Measurements from ENCODE around the gene SSTR4.

Gene SSTR4

DNA sequence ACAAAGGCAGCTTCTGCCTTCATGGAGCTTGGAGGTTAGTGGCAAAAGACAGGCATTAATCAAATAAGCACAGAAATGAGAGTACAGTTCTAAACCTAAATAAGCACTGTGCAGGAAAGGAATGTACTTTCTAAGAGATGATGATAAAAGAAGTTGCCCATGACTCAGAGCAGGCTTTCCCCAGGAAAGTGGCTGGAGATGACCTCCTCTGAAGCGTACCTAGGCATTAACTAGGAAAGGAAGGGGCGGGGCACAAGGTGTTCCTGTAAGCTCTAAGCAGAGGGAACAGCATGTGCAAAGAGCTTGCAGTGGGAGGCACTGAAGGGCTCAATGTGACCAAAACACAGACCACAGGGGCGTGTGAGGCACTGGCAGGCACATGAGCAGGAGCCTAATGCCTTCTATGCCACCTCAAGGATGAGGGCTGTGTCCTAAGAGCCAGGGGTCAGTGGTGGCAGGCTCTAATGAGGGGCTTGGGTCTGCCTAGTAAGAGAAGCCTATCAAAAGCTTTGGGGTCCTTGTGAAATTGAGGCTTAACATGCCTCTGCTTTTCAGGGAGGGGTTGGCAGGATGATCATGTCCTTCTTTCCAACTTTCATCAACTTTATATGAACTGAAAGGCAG is 4.9 kb downstream of the SSTR4 start:
- no peak for TF ChIP-seq POLR2A (IDR thresholded peaks at IDR 0.05; ENCODE audit: low read depth, low read length)
- DNase-seq (ENCODE audit: insufficient read length, low spot score) (no peak), FAIRE-seq (no peak)

DNA sequence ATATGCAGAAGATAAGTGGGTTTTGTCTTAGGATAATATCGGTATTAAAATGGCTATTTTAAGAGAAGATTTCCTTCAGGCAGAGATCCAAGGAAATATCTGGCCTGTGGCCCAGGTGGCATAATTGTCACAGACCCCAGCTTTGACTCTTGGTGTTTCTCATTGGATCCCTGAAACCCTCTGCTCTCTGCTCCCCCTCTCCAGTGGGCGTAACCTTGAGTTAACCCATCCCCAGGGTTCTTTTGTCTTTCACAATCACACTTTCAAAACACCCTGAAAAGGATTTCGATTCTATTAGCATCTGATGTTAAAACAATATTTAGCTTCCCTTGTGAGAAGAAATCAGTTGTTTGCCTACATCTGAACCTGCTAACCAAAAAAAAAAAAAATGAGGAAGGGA is 7.2 kb downstream of the SSTR4 start:
- no peak for FAIRE-seq
- no peak for DNase-seq (ENCODE audit: insufficient read length, low spot score)
- no peak for TF ChIP-seq POLR2A (IDR thresholded peaks at IDR 0.05; ENCODE audit: low read depth, low read length)

DNA sequence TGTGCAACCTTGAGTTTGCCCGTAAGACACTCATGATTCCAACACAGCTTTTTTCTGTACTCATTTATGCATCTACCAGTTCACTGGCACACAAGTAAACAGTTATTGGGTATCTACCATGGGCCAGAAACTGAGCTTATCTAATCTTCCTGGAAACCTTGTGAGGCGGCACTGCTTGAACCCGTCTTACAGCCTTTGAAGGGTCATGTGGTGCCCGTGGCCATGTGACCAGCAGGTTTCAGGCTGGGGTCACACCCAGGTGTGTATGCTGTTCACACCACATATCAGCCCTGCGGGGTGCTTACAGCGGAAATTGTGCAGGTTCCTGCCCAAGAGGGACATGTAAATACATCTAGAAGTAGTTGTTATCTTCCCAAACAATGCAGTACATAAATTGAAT is 8.3 kb downstream of the SSTR4 start:
- TF ChIP-seq POLR2A (IDR thresholded peaks at IDR 0.05; ENCODE audit: low read depth, low read length), result no peak
- no peak for DNase-seq (ENCODE audit: insufficient read length, low spot score)
- FAIRE-seq, result no peak

DNA sequence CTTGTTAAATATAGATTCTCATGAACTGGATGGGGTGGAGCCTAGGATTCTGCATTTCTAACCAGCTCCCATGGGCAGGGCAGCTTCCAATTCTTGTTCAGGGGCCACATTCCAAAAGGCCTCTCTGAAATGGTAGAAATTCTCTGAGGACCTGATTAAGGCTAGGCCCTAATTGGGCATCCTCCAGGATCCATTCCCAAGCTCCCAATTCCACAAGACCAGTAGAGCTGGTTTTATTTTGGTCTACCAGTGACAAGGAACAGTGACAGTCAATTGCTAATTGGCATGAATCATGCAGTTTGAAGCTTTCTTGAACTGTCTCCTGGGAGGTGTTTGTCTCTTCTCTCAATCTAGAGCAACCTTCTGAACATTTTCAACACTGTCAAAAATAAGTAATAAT is 11.3 kb downstream of the SSTR4 start:
- no peak for DNase-seq (ENCODE audit: insufficient read length, low spot score)
- no peak for FAIRE-seq
- no peak for TF ChIP-seq POLR2A (IDR thresholded peaks at IDR 0.05; ENCODE audit: low read depth, low read length)

DNA sequence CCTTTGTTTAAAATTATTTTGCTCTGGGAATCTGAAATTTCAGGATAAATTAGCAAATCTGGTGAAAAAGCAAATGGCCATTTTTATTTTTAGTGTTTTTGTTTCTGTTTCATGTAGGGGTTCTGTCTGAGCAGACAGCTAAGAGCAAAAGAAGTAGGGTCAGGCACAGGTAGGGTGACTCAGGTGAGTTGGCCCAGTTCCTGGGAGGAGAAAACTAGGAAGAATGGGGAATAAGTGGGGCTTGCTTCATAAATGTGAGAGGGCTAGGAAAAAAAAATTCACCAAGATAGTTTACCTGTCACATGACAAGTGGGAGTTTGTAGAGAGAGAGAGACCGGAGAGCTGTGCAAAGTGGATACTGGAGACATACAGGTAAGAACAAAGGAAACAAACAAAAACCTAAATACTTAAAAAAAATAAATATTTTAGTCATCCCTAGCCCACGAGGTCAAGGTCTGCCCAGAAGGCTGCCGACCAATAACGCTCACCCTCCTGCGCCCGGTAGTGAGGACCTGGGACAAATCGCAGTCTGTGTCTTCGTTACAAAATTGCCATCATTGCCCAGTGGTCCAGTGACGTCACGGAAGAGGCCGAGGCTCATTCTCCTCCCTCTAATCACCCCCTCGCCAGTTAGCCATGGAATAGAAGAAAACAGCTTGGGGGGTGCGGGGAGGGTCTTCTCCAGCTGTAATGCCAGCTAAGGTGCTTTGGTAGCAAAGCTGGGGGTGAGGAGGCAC is 12.1 kb downstream of the SSTR4 start:
- TF ChIP-seq POLR2A (IDR thresholded peaks at IDR 0.05; ENCODE audit: low read depth, low read length), result no peak
- FAIRE-seq (no peak), DNase-seq (ENCODE audit: insufficient read length, low spot score) (no peak)

DNA sequence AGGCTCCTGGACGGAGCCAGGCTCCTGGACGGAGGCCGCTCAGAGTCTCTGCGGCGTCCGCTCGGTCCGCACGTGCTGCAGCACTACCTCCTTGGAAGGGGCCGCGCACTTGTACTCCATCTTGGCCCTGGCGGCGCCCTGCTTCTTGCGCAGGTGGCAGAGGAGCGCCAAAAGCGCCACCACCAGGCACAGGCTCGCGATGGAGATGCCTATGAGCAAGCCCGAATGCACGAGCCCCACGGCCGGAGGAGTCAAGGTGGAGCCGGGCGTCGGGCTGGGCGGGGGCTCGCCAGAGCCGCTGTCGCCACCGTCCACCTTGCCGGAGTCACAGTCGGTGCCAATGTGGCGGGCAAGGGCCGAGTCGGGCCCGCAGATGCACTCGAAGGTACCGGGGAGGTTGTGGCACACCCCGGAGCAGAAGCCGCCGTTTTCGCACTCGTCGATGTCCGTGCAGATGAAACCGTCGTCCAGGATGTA is 12.7 kb downstream of the SSTR4 start:
- DNase-seq (ENCODE audit: insufficient read length, low spot score) (no peak), FAIRE-seq (no peak)
- no peak for TF ChIP-seq POLR2A (IDR thresholded peaks at IDR 0.05; ENCODE audit: low read depth, low read length)

DNA sequence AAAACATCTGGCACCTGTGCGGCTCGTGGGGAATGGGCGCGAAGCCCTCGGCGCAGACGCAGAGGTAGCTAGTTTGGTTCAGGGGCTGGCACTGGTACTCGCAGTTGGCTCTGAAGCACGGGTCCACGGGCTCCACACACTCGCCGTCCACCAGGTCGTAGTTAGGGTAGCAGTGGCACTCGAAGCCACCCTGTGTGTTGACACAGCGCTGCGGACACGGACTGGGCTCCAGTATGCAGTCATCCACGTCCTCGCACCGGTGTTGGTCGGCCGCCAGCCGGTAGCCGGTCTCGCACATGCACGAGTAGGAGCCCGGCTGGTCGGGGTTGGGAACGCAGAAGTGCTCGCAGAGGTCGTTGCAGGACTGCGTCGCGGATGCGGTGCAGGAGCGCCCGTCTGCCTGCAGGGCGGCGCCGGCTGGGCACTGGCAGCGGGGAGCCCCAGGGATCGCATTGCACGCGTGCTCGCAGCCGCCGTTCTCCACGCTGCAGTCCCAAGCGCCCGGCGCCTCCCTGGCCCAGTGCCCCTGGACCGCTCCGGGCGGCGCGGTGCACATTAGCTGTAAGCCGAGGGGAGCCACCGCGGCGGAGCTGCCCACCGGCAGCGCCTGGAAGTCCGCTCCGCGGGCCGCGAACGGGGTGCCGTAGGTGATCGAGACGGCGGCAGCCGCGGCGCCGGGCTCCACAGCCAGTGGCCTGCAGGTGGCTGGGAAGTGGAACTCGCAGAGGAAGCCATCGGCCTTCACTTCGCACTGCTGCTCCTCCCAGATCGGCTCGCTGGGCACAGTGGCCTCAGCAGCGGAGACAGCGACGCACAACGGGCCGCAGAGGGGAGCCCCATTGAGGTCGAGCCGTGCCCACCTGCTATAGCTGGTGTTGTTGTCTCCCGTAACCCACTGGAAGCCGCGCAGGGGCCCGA is 13.4 kb downstream of the SSTR4 start:
- no peak for DNase-seq (ENCODE audit: insufficient read length, low spot score)
- FAIRE-seq, result no peak

DNA sequence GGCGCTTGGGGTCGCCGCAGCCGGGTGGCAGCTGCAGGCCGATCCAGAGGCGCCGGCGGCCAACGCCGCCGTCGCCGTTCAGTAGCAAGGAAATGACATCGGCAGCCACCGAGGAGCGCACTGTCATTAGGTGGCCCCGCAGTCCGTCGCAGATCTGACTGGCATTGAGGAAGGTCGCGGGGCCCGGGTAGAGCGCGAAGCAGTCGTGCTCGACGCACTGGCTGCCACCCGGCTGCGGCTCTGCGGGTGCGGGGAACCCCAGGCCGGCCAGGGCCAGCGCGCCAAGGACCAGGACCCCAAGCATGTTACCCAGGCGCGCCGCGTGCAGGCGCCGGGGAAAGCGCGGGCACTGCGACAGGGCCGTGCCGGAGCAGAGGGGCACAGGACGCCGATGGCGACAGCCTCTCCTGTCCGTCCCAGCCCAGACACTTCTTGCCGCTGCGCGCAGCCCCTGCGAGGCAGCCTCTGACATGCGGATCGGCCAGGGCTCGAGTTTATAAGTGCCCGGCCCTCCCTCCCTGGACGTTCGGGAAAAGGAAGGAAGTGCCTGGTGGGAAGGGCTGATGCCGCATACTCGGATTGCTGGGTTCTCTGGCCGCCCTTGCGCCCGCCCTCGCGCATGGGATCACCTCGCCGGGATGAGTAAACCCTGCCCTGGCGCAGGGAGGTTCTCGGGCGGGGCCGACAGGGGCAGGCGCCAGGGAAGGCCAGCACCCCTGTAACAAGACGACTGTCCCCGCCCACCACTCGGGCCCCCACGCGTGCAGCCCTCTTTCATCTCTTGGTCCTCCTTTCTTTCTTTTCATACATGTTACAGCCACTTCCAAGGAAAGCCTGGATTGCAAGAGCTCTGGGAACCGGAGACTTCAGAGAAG is 14.3 kb downstream of the SSTR4 start, which contains the start of gene THBD:
Gene THBD, minus strand, starts transcription at position 472 of the 875 bp plus-strand sequence. Its CDS starts 168 bp downstream, at position 304.
- DNase-seq (ENCODE audit: insufficient read length, low spot score) (no peak), FAIRE-seq (no peak)
- peak; percentile 34; the same call in 1 of the 2 replicates for TF ChIP-seq POLR2A (IDR thresholded peaks at IDR 0.05; ENCODE audit: low read depth, low read length)

More for the DNA sequence above, 13.4 kb downstream of the SSTR4 start:
- TF ChIP-seq POLR2A (IDR thresholded peaks at IDR 0.05; ENCODE audit: low read depth, low read length), result no peak

DNA sequence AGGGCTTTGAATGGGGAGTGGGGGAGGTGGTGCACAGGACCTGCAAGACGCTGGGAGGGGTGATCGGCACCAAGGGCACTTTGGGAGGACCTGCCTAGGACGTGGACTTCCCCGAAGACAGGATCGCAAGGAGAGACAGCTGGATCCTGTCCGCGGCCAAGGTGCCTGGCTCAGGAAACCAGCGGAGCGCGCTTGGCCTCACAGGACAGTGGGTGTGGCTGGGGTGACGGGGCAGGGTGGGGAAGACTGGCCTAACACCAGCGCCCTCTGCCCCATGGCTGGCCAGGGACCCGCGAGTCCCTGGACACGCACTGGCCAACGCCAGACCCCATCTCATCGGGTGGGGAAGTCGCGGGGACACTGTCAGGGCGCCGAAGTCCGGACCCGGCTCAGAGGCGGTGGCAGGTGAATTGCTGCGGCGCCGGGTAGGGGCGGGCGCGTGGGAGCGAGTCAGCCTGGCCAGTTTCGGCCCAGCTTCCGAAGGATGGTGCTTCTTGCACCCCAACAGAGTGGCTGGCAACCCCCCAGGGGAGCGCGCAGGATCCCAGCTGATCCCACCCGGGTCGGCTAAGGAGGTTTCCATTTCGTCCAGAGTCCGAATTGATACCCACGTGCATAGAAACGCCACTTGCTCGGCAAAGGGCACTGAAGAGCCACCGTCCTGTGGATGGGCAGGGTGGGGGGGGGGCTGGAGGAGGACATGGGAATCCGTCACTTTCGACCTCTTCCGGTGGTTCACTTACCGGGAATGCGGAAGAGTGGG is 15.1 kb downstream of the SSTR4 start:
- TF ChIP-seq POLR2A (IDR thresholded peaks at IDR 0.05; ENCODE audit: low read depth, low read length), result no peak
- peak; percentile 42 for DNase-seq (ENCODE audit: insufficient read length, low spot score)
- FAIRE-seq, result no peak

DNA sequence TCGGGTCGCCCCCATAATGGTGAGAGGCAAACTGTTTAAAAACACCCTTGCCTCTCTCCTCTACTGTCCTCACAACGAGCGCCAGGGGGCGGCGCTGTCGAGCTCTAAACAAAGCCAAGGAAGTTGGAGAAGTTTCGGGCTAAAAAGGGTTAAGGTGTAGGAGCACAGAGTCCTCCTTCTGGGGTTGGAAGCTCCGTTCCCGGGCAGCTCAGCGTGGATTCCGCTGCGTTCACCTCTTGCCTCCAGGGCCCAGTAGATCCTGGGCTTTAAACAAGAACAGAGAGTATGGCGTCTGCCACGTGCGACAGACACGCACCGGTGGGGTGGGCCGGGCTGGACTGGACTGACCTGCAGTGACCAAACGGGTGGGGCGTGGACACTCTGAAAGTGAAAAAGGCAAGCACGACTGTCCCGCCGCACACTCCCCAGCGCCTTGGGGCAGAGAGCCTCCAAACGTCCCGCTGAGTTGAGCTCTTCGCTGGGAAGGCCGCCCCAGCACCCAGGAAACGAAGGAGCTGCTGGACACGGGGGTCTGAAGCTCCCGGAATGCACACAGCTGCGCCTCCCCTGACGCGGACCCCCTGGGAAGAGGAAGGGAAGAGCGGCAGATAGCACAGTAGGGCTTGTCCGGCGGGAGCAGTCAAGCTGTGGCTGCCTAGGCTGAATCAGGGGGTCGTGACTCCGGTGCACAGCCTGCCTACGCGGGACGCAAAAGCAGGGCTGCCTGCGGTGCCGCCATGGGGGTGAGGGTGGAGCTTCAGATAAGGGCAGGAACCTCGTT is 15.9 kb downstream of the SSTR4 start:
- FAIRE-seq, result no peak
- no peak for TF ChIP-seq POLR2A (IDR thresholded peaks at IDR 0.05; ENCODE audit: low read depth, low read length)
- DNase-seq (ENCODE audit: insufficient read length, low spot score), result peak; percentile 41

DNA sequence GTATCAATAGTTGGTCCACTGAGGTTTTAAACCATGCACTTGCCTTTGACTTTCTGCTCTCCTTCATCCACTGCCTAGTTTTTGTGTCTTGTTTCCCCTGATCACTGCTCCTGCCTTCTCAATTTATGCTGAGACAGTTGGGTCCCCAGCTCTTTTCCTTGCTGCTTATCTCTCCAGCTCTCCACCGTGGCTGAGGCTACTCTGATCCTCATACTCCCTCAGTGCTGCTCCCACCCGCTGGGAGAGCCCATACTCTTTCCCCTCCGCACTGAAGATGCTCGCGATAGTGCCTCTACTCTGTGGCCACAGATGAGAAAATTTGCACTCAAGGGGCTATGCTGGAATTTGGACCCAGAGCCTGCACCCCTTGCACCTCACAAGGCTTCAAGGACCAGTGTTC is 17.8 kb downstream of the SSTR4 start:
- TF ChIP-seq POLR2A (IDR thresholded peaks at IDR 0.05; ENCODE audit: low read depth, low read length), result no peak
- DNase-seq (ENCODE audit: insufficient read length, low spot score), result no peak
- FAIRE-seq, result no peak

DNA sequence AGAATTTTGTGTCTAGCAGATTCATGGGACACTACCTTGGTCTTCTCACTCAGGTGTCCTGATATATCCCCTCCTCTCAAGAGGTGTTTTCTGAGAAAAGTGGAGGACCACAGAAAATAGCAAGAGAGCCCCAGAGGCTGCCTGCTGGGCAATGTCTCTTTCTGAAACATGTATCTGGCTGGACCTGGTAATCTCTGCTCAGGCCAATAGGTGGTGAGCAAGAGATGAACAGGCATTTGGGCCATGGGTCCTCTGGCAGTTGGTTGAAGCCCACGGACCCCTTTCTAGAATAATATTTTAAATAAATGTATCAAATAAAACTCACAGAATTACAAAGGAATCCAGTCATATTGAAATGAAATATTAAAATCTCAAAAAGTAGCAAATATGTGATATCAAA is 23.1 kb downstream of the SSTR4 start:
- FAIRE-seq (no peak), DNase-seq (ENCODE audit: insufficient read length, low spot score) (no peak)
- TF ChIP-seq POLR2A (IDR thresholded peaks at IDR 0.05; ENCODE audit: low read depth, low read length), result no peak

All from H54 (cell line).